RWPE1 (cell line): ENCODE measurements around the gene PPM1M.

Experiments used
- CTCF ChIA-PET: fragments of 350-600 bp; sonication (Branson Sonifier 250); formaldehyde crosslinking; extraction: SDS; loops from one replicate; lab custom pipeline; 2021; lab: Yijun Ruan, JAX
- POLR2A ChIA-PET: fragments of 400-600 bp; formaldehyde crosslinking; extraction: SDS; loops from one replicate; lab custom pipeline; 2020; ENCODE audit warnings: antibody characterized with exemption; ENCODE audit not compliant: low non-redundant PET; lab: Yijun Ruan, JAX
- DNase-seq: peaks from one replicate; pipeline ENCODE4 v3.0.0; 2012; ENCODE audit warnings: low spot score
- H3K27ac ChIP-seq: fragments of 450-650 bp; 2 replicates; pipeline ENCODE4 v1.5.1; 2017
- CTCF ChIP-seq: fragments of 450-650 bp; conservative IDR thresholded peaks from 2 replicates; pipeline ENCODE4 v1.5.1; 2017; ENCODE audit warnings: low read depth, mild to moderate bottlenecking

The PPM1M gene

GRCh38 chr3:52291508-52292181 lies 46.1 kb downstream of the PPM1M start:
- no peak overlapping the region for H3K27ac ChIP-seq
- ChIA-PET CTCF (interaction anchor here (1.0 kb wide), 1 partner anchor 48 kb away, joined by 5 read pairs; no protein-coding TSS in a partner anchor), POLR2A (no interaction called here)
- no peak for DNase-seq
- no peak; the same call in 1 of the 2 replicates for TF ChIP-seq CTCF

GRCh38 chr3:52292247-52293065 lies 46.9 kb downstream of the PPM1M start:
- DNase-seq, result no peak
- CTCF ChIA-PET, result interaction anchor here (0.6 to 1.0 kb wide), 3 partner anchors 47 to 105 kb away, joined by 3 to 7 read pairs (median 5); no protein-coding TSS in a partner anchor
- no peak overlapping the region for H3K27ac ChIP-seq
- no peak for TF ChIP-seq CTCF
- POLR2A ChIA-PET, result no interaction called here

- no peak for TF ChIP-seq CTCF
- ChIA-PET CTCF (interaction anchor here (0.6 to 1.0 kb wide), 2 partner anchors 33 to 46 kb away, joined by 3 to 7 read pairs; no protein-coding TSS in a partner anchor), POLR2A (no interaction called here)
- no peak overlapping the region for H3K27ac ChIP-seq
- no peak for DNase-seq
Measured at GRCh38 chr3:52293491-52294319, 48.1 kb downstream of the PPM1M start.

DNA sequence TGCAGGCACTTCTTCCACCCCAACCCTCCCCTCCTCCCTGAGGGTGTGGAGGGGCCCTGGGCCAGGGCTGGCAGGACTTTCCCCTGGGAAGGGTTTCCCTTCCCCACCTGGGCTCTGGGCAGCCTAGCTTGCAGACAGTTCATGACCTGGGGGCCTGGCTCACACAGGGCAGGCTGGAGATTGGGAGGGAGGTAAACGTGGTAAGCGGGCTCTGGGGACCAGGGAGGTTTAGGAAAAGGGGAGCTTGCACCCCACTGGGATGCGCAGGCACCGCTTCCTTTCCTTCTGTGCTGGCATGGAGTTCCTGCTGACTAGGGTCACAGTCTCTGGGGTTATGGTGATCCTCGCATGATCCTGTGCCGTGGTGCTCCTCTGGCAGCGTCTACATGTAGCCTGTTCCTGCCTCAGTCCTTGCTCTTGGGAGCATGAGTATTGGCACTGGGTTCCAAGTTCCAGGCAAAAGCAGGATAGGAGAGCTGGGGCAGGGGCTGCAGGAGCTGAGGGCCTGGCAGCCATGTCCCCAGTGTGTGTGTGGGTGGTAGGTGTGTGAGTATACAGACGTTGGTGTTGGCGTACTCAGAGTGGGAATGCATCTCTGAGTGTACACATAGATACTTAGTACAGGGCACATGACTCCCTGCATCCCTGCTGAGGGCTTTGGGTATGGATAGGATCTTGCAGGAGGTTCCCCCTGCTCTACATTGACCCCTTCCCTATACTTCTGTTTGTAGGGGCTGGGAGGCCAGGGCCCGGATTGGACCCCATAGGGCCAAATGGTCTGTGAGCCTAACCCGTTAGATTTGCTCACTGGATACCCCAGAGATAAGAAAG lies 49.0 kb downstream of the PPM1M start:
- ChIA-PET POLR2A (no interaction called here), CTCF (interaction anchor here (0.6 kb wide), 1 partner anchor 34 kb away, joined by 3 read pairs; no protein-coding TSS in a partner anchor)
- no peak for DNase-seq
- no peak overlapping the region for H3K27ac ChIP-seq
- TF ChIP-seq CTCF, result no peak

DNA sequence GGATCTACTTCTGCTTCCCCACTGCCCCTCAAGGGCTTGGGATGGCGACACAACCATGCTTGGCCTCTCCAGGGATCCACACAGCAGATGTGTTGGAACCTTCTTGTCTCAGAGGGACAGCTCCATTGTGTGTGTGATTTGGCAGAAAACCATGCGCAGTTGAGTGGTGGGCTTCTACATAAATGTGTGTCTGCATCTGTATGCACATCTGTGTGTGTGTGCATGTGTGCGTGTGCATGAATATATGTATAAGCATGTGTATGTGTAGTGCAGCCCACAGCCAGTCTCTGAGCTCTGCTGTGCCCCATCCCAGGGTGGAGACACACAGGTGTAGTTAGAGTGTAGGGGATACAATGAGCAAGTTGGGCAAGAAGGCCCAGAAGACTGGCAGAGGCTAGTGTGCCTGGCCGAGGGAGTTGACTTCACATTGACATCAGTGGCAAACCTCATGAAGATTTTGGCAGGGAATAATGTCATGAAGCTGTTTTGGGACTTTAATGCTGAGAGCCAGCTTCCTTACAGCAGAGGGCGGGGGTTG lies 50.2 kb downstream of the PPM1M start:
- H3K27ac ChIP-seq, result no peak overlapping the region
- TF ChIP-seq CTCF, result no peak
- ChIA-PET POLR2A (no interaction called here), CTCF (no interaction called here)
- no peak for DNase-seq
